ENCODE measurements around the gene OR5AR1. TPM values are rescaled to one million over a fixed set of nuclear protein-coding genes. Genes with fewer than 3 reads are reported as not detected.

OR5AR1 gene
- total RNA-seq, 1 experiment from 2014 or later, result not detected

DNA sequence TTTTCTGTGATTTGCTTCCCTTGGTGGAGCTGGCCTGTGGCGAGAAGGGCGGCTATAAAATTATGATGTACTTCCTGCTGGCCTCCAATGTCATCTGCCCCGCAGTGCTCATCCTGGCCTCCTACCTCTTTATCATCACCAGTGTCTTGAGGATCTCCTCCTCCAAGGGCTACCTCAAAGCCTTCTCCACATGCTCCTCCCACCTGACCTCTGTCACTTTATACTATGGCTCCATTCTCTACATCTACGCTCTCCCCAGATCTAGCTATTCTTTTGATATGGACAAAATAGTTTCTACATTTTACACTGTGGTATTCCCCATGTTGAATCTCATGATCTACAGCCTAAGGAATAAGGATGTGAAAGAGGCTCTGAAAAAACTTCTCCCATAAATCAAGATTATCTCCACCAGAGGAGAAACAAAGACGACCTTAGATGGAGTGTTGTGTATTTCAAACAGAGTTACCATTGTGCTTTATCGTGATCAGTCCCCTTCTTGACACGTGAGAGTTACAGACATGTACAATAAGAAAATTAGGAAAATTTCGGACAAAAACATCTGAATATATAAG, 37.5 kb downstream of the OR5AR1 start:
- no peaks in the 10 kb centered on the region; a peak in 1 of 7 replicates for H3K36me3 Mint-ChIP-seq (ENCODE audit: insufficient read depth in 1 of 3, low read depth in 3 of 3)
- Histone ChIP-seq H2BK15ac (ENCODE audit: low read depth, low read length) (no peak overlapping the region), H3K56ac (ENCODE audit: insufficient read length, low read depth, low read length) (no peak overlapping the region), H3K23me2 (ENCODE audit: insufficient read length, low read depth, low read length, poor library complexity, severe bottlenecking) (no peaks in the 10 kb centered on the region), H3K14ac (ENCODE audit: insufficient read depth, low read length) (no peak overlapping the region), H3K79me1 (ENCODE audit: insufficient read depth, low read depth, low read length, poor library complexity, severe bottlenecking) (no peaks in the 10 kb centered on the region), H3K4ac (ENCODE audit: low read depth, low read length) (no peak overlapping the region), H4K5ac (ENCODE audit: insufficient read length, low read depth, low read length) (no peak overlapping the region), H3K27me3 (ENCODE audit: insufficient read depth, low read length) (no peaks in the 10 kb centered on the region), H2AFZ (ENCODE audit: low read length) (no peak overlapping the region), H2AK5ac (ENCODE audit: insufficient read length, low read length) (no peak overlapping the region), H3K18ac (ENCODE audit: insufficient read length, low read depth, low read length) (no peak overlapping the region), H3T11ph (ENCODE audit: low read length) (no peak overlapping the region), H2BK20ac (ENCODE audit: low read depth, low read length, poor library complexity, severe bottlenecking) (no peak overlapping the region), H3K4me1 (ENCODE audit: insufficient read depth, low read length) (no peaks in the 10 kb centered on the region), H4K8ac (replicated peaks; ENCODE audit: insufficient read length, low read depth, low read length) (no peak overlapping the region), H3K27ac (ENCODE audit: insufficient read length, low read depth, low read length) (no peak overlapping the region), H4K91ac (ENCODE audit: insufficient read length, low read depth, low read length) (no peak overlapping the region), H3K4me2 (ENCODE audit: insufficient read depth, insufficient read length, low read length) (no peak overlapping the region), H2BK120ac (ENCODE audit: low read depth, low read length, poor library complexity, severe bottlenecking) (no peak overlapping the region), H4K20me1 (ENCODE audit: control insufficient read depth, insufficient read depth, insufficient read length) (no peaks in the 10 kb centered on the region), H2BK12ac (ENCODE audit: insufficient read length, low read depth, low read length) (no peak overlapping the region), H3K9ac (ENCODE audit: extremely low read depth, insufficient read length, low read length) (no peak overlapping the region), H2BK5ac (ENCODE audit: insufficient read length, low read length) (no peak overlapping the region), H3K23ac (ENCODE audit: insufficient read length, low read depth, low read length) (no peak overlapping the region), H3K79me2 (ENCODE audit: insufficient read depth, low read length) (no peaks in the 10 kb centered on the region), H3K9me3 (ENCODE audit: control insufficient read depth, low read depth, low read length) (no peaks in the 10 kb centered on the region)
- no peak overlapping the region for H3K4me3 Mint-ChIP-seq
- H3K4me1 Mint-ChIP-seq, result peaks cover 9 to 24% of the 10 kb centered on the region in 2 experiments; a peak in 3 of 4 replicates
- TF ChIP-seq, protein P1, sequence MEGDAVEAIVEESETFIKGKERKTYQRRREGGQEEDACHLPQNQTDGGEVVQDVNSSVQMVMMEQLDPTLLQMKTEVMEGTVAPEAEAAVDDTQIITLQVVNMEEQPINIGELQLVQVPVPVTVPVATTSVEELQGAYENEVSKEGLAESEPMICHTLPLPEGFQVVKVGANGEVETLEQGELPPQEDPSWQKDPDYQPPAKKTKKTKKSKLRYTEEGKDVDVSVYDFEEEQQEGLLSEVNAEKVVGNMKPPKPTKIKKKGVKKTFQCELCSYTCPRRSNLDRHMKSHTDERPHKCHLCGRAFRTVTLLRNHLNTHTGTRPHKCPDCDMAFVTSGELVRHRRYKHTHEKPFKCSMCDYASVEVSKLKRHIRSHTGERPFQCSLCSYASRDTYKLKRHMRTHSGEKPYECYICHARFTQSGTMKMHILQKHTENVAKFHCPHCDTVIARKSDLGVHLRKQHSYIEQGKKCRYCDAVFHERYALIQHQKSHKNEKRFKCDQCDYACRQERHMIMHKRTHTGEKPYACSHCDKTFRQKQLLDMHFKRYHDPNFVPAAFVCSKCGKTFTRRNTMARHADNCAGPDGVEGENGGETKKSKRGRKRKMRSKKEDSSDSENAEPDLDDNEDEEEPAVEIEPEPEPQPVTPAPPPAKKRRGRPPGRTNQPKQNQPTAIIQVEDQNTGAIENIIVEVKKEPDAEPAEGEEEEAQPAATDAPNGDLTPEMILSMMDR (conservative IDR thresholded peaks at IDR 0.05), result no peak
- no peak for DNase-seq
- H3K27me3 Mint-ChIP-seq (ENCODE audit: low read depth), result no peaks in the 10 kb centered on the region
- peaks cover 0 to 2% of the 10 kb centered on the region in 2 experiments; a peak in 1 of 5 replicates for H3K9me3 Mint-ChIP-seq
- no CpG with 5 or more reads among the region's 8 CpGs for WGBS (ENCODE audit: extremely low coverage, insufficient read length, low lambda C conversion rate)
- H3K27ac Mint-ChIP-seq, result no peak overlapping the region
